SH-SY5Y (cell line): ENCODE measurements around the gene DHX34.

Source experiments
- GATA2 ChIP-seq: IDR thresholded peaks from 2 replicates; pipeline ENCODE4 v1.6.1; 2011; ENCODE audit warnings: mild to moderate bottlenecking, low read depth, low read length
- GATA3 ChIP-seq: IDR thresholded peaks from 2 replicates; pipeline ENCODE4 v1.6.1; 2011; ENCODE audit warnings: low read depth, mild to moderate bottlenecking, low read length, moderate library complexity

- TF ChIP-seq GATA2 (no peak), GATA3 (no peak)
Measured at GRCh38 chr19:47312366-47313006, 36.6 kb upstream of the DHX34 start.
